HepG2 (cell line): ENCODE data around the gene TRAF3. TPM values are rescaled to one million over a fixed set of nuclear protein-coding genes. Genes with fewer than 3 reads are reported as not detected.

Experiments
- ATM ChIP-seq: fragments of 450-650 bp; IDR thresholded peaks from 2 replicates; pipeline ENCODE4 v1.7.1; 2017; ENCODE audit warnings: mild to moderate bottlenecking, borderline replicate concordance
- EED ChIP-seq: sonication (generic); formaldehyde crosslinking; IDR thresholded peaks from 2 replicates; pipeline ENCODE4 v1.5.0; 2020; ENCODE audit warnings: mild to moderate bottlenecking, missing genetic modification reagents
- ETV6 ChIP-seq: sonication (generic); formaldehyde crosslinking; conservative IDR thresholded peaks from 2 replicates; pipeline ENCODE4 v1.4.0; 2020; ENCODE audit warnings: missing genetic modification reagents
- HNRNPUL1 ChIP-seq: fragments of 200-400 bp; formaldehyde crosslinking; IDR thresholded peaks from 2 replicates; pipeline ENCODE4 v1.6.1; 2017; ENCODE audit warnings: low read depth, mild to moderate bottlenecking, low read length, moderate library complexity
- IKZF4 ChIP-seq: sonication (generic); formaldehyde crosslinking; IDR thresholded peaks from 2 replicates; pipeline ENCODE4 v1.5.1; 2020; ENCODE audit warnings: borderline replicate concordance, mild to moderate bottlenecking, low read depth, missing genetic modification reagents; ENCODE audit errors: not compliant biosample characterization
- IRF9 ChIP-seq: sonication (generic); formaldehyde crosslinking; IDR thresholded peaks from 2 replicates; pipeline ENCODE4 v1.8.0; 2022; ENCODE audit warnings: missing genetic modification reagents, mild to moderate bottlenecking, borderline replicate concordance
- KDM4B ChIP-seq: sonication (generic); formaldehyde crosslinking; IDR thresholded peaks from 2 replicates; pipeline ENCODE4 v1.4.0; 2020; ENCODE audit warnings: missing genetic modification reagents
- KIAA2018 ChIP-seq: sonication (generic); formaldehyde crosslinking; IDR thresholded peaks from 2 replicates; pipeline ENCODE4 v1.5.0; 2020; ENCODE audit warnings: mild to moderate bottlenecking, missing genetic modification reagents, borderline replicate concordance
- MAFK ChIP-seq, 2 experiments: IDR thresholded peaks in 1 of 2; conservative IDR thresholded peaks in 1 of 2; 2 replicates each; pipeline ENCODE4 v1.6.1; 2011; ENCODE audit warnings: improper control_type of control experiment in 2 of 2, low read length in 2 of 2
- MATR3 ChIP-seq: sonication (generic); formaldehyde crosslinking; IDR thresholded peaks from 2 replicates; pipeline ENCODE4 v1.4.0; 2020; ENCODE audit warnings: missing genetic modification reagents
- RARA ChIP-seq: IDR thresholded peaks from 2 replicates; pipeline ENCODE4 v1.6.1; 2016; ENCODE audit warnings: missing genetic modification reagents, missing compliant biosample characterization
- SIN3B ChIP-seq: fragments of 150-350 bp; IDR thresholded peaks from 2 replicates; pipeline ENCODE4 v1.6.1; 2014; ENCODE audit warnings: low read length
- SOX5 ChIP-seq: IDR thresholded peaks from 2 replicates; pipeline ENCODE4 v1.6.1; 2016; ENCODE audit warnings: borderline replicate concordance
- SP4 ChIP-seq: sonication (generic); formaldehyde crosslinking; IDR thresholded peaks from 2 replicates; pipeline ENCODE4 v1.8.1; 2023; ENCODE audit warnings: mild to moderate bottlenecking, missing genetic modification reagents
- ZNF101 ChIP-seq: sonication (generic); formaldehyde crosslinking; IDR thresholded peaks from 2 replicates; pipeline ENCODE4 v1.4.0; 2020; ENCODE audit warnings: mild to moderate bottlenecking, low read depth, missing genetic modification reagents, borderline replicate concordance
- ZNF12 ChIP-seq: sonication (generic); formaldehyde crosslinking; IDR thresholded peaks from 2 replicates; pipeline ENCODE4 v1.5.0; 2020; ENCODE audit warnings: missing genetic modification reagents
- ZNF354B ChIP-seq: sonication (generic); formaldehyde crosslinking; IDR thresholded peaks from 2 replicates; pipeline ENCODE4 v1.8.0; 2022; ENCODE audit warnings: mild to moderate bottlenecking, missing genetic modification reagents
- ZNF513 ChIP-seq: sonication (generic); formaldehyde crosslinking; conservative IDR thresholded peaks from 2 replicates; pipeline ENCODE4 v1.5.0; 2020; ENCODE audit warnings: missing genetic modification reagents
- ZNF567 ChIP-seq: sonication (generic); formaldehyde crosslinking; IDR thresholded peaks from 2 replicates; pipeline ENCODE4 v1.8.1; 2023; ENCODE audit warnings: mild to moderate bottlenecking, missing genetic modification reagents, borderline replicate concordance
- ZNF616 ChIP-seq: sonication (generic); formaldehyde crosslinking; IDR thresholded peaks from 2 replicates; pipeline ENCODE4 v1.5.0; 2020; ENCODE audit warnings: low read depth, mild to moderate bottlenecking, missing genetic modification reagents
- polyA plus RNA-seq, 8 experiments: library from polyadenylated mRNA; depleted of rRNA in 3 of 8; stranded (reverse) in 7 of 8; unstranded in 1 of 8; fragments of >200 nt; fragmentation: Illumina TruSeq in 4 of 8; extraction: Trizol in 4 of 8; gene quantifications; 2 replicates each; pipeline versions ENCODE4 v1.2.1 to v1.2.3, GENCODE V29; 2011 to 2016; ENCODE audit warnings: low read depth in 4 of 8, missing spikeins in 1 of 8, mixed read lengths in 1 of 8; ENCODE audit not compliant: insufficient read depth in 1 of 8
- total RNA-seq, 5 experiments: library from RNA; depleted of rRNA; stranded (reverse); fragments of >200 nt; fragmentation: Illumina TruSeq; extraction: Trizol; gene quantifications; 2 replicates each; pipeline ENCODE4 v1.2.3, GENCODE V29; 2016; ENCODE audit warnings: low read depth in 1 of 5

The TRAF3 gene
- total and polyA plus RNA-seq, 2 of the 13 experiments (the other 11 are each of a cell fraction or from before 2014, with no cell fraction given) = 6.9 to 12.2 TPM

- TF ChIP-seq EED (no peak; the same call in 1 of the 2 replicates), ZNF12 (CRISPR knock-in tag) (no peak), ZNF354B (CRISPR knock-in tag) (peak; percentile 18; the same call in 1 of the 2 replicates), KDM4B (CRISPR knock-in tag) (peak; percentile 28; the same call in 1 of the 2 replicates), ZNF101 (CRISPR knock-in tag) (no peak), ZNF616 (CRISPR knock-in tag) (peak; percentile 79; the same call in 1 of the 2 replicates), HNRNPUL1 (no peak; the same call in none of the 2 replicates), RARA (peak; percentile 50; the same call in 1 of the 2 replicates), MATR3 (CRISPR knock-in tag) (no peak), KIAA2018 (no peak), SIN3B (no peak), SP4 (CRISPR knock-in tag) (no peak), ETV6 (CRISPR knock-in tag) (peak; percentile 64; the same call in 1 of the 2 replicates), ZNF567 (no peak), ZNF513 (CRISPR knock-in tag) (no peak), SOX5 (no peak), IRF9 (peak; percentile 65; the same call in 1 of the 2 replicates), IKZF4 (CRISPR knock-in tag) (peak; percentile 83), ATM (no peak), MAFK (conservative IDR thresholded peaks at IDR 0.05 in 1 of 2, IDR thresholded peaks at IDR 0.05 in 1 of 2; ENCODE audit: low read length in 2 of 2) (no peak)
These were observed 145.4 kb downstream of the TRAF3 start, which contains the start of gene AMN (continued) for GRCh38 chr14:102922490-102923200.
